GM12875 (cell line): ENCODE results near the gene AHCYL2.

ENCODE experiments used
- H3K4me3 ChIP-seq: one replicate; pipeline ENCODE4 v1.5.1; 2011; ENCODE audit warnings: low read depth, low read length, control low read depth
- TF ChIP-seq, protein P1 (sequence below): IDR thresholded peaks from 2 replicates; pipeline ENCODE4 v1.5.1; 2011; ENCODE audit warnings: low read depth, mild to moderate bottlenecking, control low read depth, inconsistent platforms, low read length, moderate library complexity, borderline replicate concordance; ENCODE audit not compliant: insufficient read depth

Gene AHCYL2

DNA sequence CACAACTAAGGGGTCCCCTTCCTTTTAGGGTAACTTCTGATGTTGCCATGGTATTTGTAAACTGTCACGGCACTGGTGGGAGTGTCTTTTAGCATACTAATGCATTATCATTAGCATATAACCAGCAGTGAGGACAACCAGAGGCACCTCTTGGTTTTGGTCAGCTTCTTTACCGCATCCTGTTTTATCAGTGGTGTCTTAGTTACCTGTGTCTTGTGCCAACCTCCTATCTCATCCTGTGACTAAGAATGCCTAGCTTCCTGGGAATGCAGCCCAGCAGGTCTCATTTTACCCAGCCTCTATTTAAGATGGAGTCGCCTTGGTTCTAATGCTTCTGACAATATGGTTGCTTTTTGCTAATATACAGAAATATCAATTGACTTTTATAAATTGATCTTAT lies 54.9 kb downstream of the AHCYL2 start:
- TF ChIP-seq, protein P1, sequence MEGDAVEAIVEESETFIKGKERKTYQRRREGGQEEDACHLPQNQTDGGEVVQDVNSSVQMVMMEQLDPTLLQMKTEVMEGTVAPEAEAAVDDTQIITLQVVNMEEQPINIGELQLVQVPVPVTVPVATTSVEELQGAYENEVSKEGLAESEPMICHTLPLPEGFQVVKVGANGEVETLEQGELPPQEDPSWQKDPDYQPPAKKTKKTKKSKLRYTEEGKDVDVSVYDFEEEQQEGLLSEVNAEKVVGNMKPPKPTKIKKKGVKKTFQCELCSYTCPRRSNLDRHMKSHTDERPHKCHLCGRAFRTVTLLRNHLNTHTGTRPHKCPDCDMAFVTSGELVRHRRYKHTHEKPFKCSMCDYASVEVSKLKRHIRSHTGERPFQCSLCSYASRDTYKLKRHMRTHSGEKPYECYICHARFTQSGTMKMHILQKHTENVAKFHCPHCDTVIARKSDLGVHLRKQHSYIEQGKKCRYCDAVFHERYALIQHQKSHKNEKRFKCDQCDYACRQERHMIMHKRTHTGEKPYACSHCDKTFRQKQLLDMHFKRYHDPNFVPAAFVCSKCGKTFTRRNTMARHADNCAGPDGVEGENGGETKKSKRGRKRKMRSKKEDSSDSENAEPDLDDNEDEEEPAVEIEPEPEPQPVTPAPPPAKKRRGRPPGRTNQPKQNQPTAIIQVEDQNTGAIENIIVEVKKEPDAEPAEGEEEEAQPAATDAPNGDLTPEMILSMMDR, result no peak
- H3K4me3 ChIP-seq, result no peak overlapping the region

DNA sequence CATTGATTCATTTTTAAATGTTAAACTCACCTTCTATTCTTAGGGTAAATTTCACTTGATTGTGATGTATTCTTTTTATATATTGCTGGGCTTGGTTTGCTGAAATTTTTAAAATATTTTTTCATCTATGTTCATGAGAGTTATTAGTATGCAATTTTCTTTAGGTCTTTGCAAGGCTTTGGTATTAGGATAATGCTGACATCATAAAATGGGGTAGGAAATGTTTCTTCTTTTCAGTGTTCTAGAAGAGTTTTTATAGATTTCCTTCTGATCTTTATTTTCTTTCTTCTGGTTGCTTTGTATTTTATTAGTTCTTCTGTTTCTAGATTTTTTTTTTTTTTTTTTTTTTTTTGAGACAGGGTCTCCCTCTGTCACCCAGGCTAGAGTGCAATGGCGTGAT lies 56.3 kb downstream of the AHCYL2 start:
- H3K4me3 ChIP-seq, result no peak overlapping the region

DNA sequence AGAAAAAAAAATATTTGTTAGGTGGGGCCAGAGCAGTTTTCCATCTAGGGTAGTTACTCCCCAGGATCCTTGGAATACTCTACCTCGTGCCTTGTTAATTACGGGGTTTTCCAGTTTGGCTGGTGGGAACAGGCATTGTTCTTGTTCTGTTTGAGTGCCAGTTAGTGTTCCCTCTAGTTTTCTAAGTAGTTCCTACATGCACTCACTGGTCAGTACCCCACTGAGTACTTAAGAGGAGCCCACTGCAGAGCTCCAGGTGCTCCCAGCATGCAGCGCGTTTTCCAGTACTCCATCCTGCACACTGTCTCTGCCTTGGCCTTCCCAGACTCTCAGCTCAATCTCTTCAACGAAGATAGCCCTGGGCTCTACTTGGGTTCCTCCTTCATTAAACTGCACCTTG lies 58.0 kb downstream of the AHCYL2 start:
- TF ChIP-seq, protein P1, result no peak
- no peak overlapping the region for H3K4me3 ChIP-seq

More for the DNA sequence above, 56.3 kb downstream of the AHCYL2 start:
- TF ChIP-seq, protein P1, result no peak

DNA sequence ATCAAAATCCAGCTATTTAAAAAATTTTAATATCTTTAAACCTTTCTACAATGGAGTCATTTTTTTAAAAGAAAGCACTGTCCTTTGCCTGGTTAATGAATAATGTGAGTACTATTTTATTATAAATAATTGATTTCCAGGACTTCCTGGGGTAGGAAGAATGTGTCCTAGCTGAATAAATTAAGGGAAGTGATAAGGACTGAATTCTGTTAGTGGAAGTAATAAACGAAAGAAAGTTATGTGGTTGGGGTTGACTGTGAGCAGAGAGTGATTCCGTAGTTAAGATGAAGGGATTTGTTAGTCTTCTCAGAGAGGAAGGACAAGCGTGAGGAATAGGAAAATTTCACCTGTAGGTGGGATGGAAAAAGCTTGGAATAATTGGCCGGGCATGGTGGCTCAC lies 59.1 kb downstream of the AHCYL2 start:
- TF ChIP-seq, protein P1, result no peak

DNA sequence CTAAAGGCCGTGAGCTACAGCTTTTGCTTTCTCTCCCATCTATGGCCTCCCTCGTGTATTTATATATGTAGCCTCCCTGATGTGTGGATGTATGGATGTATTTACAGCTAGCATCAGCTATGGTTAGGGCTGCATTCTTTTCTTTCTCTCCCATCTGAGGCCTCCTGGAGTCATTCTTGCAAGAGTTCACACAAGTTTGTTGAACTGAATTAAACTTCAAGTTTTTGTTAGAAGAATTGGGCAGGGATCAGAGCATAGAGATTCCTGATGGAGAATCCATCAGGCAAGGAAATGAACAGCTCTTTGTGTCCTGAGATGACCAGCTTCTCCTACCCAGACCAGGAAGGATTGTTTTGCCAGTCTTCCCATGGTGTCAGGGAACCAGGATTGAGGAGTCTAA lies 60.3 kb downstream of the AHCYL2 start:
- TF ChIP-seq, protein P1, result no peak
- no peak overlapping the region for H3K4me3 ChIP-seq

More for the DNA sequence above, 59.1 kb downstream of the AHCYL2 start:
- H3K4me3 ChIP-seq, result no peak overlapping the region

DNA sequence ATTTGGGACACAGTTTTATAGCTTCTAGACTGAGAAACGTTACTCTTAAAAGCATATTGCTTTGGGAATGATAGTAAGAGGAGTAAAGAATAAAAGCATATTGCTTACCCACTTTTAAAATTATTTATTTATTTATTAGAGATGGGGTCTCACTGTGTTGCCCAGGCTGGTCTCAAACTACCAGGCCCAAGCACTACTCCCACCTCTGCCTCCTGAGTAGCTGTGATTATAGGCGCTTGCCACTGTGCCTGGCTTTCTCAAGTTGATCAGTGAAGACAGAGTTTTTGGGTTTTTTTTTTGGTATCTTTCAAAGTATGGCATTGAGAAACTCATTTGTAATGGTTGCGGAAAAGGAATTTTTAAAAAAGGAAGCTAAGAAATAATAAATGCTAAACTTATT lies 68.0 kb downstream of the AHCYL2 start:
- TF ChIP-seq, protein P1, result no peak
- H3K4me3 ChIP-seq, result no peak overlapping the region

DNA sequence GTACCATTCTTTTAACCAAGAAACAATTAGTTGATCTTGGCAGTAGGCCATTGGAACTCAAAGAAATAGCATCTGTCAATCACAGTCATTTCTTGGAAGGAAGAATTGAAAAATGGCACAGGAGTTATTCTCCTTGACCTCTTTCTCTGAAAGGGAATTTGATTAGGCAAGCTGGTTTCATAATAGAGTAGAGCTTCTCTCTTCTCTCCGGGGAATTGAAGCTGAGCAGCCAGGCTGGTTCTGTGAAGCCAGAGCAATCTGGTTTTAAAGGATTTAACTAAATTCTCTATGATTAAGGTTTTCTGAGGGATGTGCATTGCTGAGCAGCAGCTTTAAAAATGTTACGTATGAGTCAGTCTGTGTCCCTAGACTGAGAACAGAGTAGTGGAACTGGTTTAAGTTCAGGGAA lies 70.2 kb downstream of the AHCYL2 start:
- TF ChIP-seq, protein P1, result no peak
- H3K4me3 ChIP-seq, result no peak overlapping the region
